Breast epithelium (tissue), 3 donors: Measurements from ENCODE around the gene CNGB1.

ENCODE experiments used
- POLR2A ChIP-seq: fragments of 450-650 bp; IDR thresholded peaks from one replicate; pipeline ENCODE4 v1.6.1; 2016; ENCODE audit warnings: antibody characterized with exemption, mild to moderate bottlenecking, moderate library complexity
- TF ChIP-seq, protein P1 (sequence below), 3 donors: fragments of 450-650 bp; IDR thresholded peaks; one replicate each; pipeline ENCODE4 v1.5.1; 2016 to 2017; ENCODE audit warnings: antibody characterized with exemption in 3 of 3, mild to moderate bottlenecking in 3 of 3, moderate library complexity in 3 of 3

DNA sequence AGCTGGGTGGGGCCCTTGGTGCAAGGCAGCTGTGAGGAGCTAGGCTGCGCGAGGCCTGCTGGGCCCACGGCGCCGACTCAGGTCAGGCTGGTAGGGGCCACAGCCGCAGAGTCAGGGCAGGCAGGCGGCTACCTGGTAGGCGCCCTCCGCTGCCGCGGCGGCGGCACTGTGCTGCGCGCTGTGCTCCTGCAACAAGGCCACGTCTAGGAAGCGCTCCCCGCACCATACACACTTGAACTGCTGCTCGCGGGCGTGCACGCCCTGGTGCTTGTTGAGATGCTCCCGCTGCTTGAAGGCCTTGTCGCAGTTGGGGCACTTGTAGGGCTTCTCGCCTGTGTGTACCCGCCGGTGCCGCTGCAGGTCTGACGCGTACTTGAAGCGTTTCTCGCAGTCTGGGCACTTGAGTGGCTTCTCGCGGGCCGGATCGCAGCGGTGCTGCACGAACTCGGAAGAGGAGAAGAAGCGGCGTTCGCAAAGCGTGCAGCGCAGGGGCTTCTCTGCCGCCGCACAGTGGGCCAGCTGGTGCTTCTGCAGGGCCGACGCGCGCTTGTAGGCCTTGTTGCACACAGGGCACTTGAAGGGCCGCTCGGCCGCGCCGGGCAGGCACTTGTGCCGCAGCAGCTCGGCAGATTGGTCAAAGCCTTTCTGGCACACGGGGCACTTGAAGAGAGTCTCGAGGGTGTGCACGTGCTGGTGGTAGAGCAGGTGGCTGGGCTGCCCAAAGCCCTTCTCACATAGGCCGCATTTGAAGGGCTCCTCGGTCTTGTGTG, 25.7 kb upstream of the CNGB1 start:
- TF ChIP-seq, protein P1, sequence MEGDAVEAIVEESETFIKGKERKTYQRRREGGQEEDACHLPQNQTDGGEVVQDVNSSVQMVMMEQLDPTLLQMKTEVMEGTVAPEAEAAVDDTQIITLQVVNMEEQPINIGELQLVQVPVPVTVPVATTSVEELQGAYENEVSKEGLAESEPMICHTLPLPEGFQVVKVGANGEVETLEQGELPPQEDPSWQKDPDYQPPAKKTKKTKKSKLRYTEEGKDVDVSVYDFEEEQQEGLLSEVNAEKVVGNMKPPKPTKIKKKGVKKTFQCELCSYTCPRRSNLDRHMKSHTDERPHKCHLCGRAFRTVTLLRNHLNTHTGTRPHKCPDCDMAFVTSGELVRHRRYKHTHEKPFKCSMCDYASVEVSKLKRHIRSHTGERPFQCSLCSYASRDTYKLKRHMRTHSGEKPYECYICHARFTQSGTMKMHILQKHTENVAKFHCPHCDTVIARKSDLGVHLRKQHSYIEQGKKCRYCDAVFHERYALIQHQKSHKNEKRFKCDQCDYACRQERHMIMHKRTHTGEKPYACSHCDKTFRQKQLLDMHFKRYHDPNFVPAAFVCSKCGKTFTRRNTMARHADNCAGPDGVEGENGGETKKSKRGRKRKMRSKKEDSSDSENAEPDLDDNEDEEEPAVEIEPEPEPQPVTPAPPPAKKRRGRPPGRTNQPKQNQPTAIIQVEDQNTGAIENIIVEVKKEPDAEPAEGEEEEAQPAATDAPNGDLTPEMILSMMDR (IDR thresholded peaks at IDR 0.05): no peak
- TF ChIP-seq POLR2A: no peak
